ENCODE data around the gene XRRA1. TPM values are rescaled to one million over a fixed set of nuclear protein-coding genes. Genes with fewer than 3 reads are reported as not detected.

XRRA1 gene
- total and polyA plus RNA-seq, 2 of the 4 experiments (the other 2 are of a cell fraction): 5.4 to 6.3 TPM

- Histone ChIP-seq H3K56ac (ENCODE audit: extremely low read depth, insufficient read depth, low read length) (no peak overlapping the region), H4K5ac (ENCODE audit: low read depth, low read length) (peak overlapping the region; percentile 55; the same call in 1 of the 2 replicates), H3K4me1 (ENCODE audit: control insufficient read depth, insufficient read depth, low read length) (peaks cover 19% of the 10 kb centered on the region), H2BK5ac (ENCODE audit: low read depth, low read length, poor library complexity, severe bottlenecking) (peak overlapping the region; percentile 58), H3K27me3 (ENCODE audit: control insufficient read depth, insufficient read depth, low read length) (no peaks in the 10 kb centered on the region), H3K9ac (ENCODE audit: low read depth, low read length) (no peak overlapping the region), H2BK20ac (ENCODE audit: low read depth, low read length) (peak overlapping the region; percentile 22; the same call in 1 of the 2 replicates), H3K4ac (ENCODE audit: low read depth, low read length) (peak overlapping the region; percentile 57), H3K14ac (replicated peaks; ENCODE audit: low read depth, low read length) (peak overlapping the region; percentile 56), H3K18ac (ENCODE audit: low read depth, low read length) (peak overlapping the region; percentile 48; the same call in 1 of the 2 replicates), H3K27ac (ENCODE audit: insufficient read depth, low read length) (peak overlapping the region; percentile 84; the same call in 1 of the 2 replicates), H4K91ac (ENCODE audit: insufficient read depth, low read depth, low read length) (no peak overlapping the region), H2AFZ (replicated peaks; ENCODE audit: low read length, poor library complexity) (no peak overlapping the region), H2AK5ac (ENCODE audit: low read depth, low read length) (peak overlapping the region; percentile 44; the same call in 1 of the 2 replicates), H2BK120ac (ENCODE audit: low read depth, low read length) (peak overlapping the region; percentile 54; the same call in 1 of the 2 replicates), H2BK15ac (ENCODE audit: low read depth, low read length) (peak overlapping the region; percentile 45; the same call in 1 of the 3 replicates), H3K4me2 (ENCODE audit: low read depth, low read length) (peak overlapping the region; percentile 70), H3K9me1 (ENCODE audit: insufficient read depth, low read length) (0 out of 2 replicates have a peak, but pooled peaks cover 3% of the 10 kb centered on the region), H3K36me3 (ENCODE audit: control insufficient read depth, insufficient read depth, low read length) (peaks cover 11% of the 10 kb centered on the region; the same call in 1 of the 2 replicates), H2AK9ac (replicated peaks; ENCODE audit: low read depth, low read length, poor library complexity) (no peak overlapping the region), H3K79me1 (ENCODE audit: low read depth in 1 of 2, low read length in 2 of 2) (peaks cover 29 to 55% of the 10 kb centered on the region in 2 experiments), H4K8ac (ENCODE audit: low read depth in 2 of 2, low read length in 2 of 2) (peak overlapping the region in 1 of 2 experiments; percentile 60; a peak in 2 of 4 replicates), H3K9me3 (ENCODE audit: control insufficient read depth, insufficient read depth, low read length) (peaks cover 9% of the 10 kb centered on the region), H3K4me3 (ENCODE audit: insufficient read depth, low read depth, low read length) (no peak overlapping the region), H4K20me1 (ENCODE audit: insufficient read depth, low read length) (peaks cover 10% of the 10 kb centered on the region; the same call in 1 of the 2 replicates), H3K23ac (ENCODE audit: low read depth, low read length) (peak overlapping the region; percentile 55; the same call in 1 of the 2 replicates)
- ChIA-PET CTCF (interaction anchor here (0.8 to 1.1 kb wide), 2 partner anchors 120 to 369 kb away, joined by 3 read pairs; no protein-coding TSS in a partner anchor), POLR2A (ENCODE audit: unreplicated experiment) (no interaction called here)
- DNase-seq (peak; percentile 94), ATAC-seq (ENCODE audit: low read depth) (peak; percentile 60)
- no TSS peak for BruUV-seq (replicated peaks)
- in situ Hi-C loops (cut with MboI; ENCODE audit: low sequenced_read_pairs): no loop called here
- intact Hi-C loops (cut with micrococcal nuclease): no loop called here
- dilution Hi-C loops (cut with HindIII; ENCODE audit: low sequenced_read_pairs, unreplicated experiment): no loop called here
- TF ChIP-seq SMC3 (IDR thresholded peaks at IDR 0.05; ENCODE audit: low read depth, low read length): no peak
- TF ChIP-seq CEBPB (IDR thresholded peaks at IDR 0.05; ENCODE audit: low read depth, low read length): no peak
- TF ChIP-seq MAFK (IDR thresholded peaks at IDR 0.05; ENCODE audit: low read depth, low read length): no peak
- no peak for TF ChIP-seq RFX5 (IDR thresholded peaks at IDR 0.05; ENCODE audit: low read depth, low read length)
- TF ChIP-seq CHD1 (IDR thresholded peaks at IDR 0.05; ENCODE audit: low read depth, low read length): no peak
- TF ChIP-seq FOS (IDR thresholded peaks at IDR 0.05; ENCODE audit: low read depth, low read length): no peak
- TF ChIP-seq MXI1 (IDR thresholded peaks at IDR 0.05; ENCODE audit: borderline replicate concordance, low read depth, low read length): no peak
- TF ChIP-seq POLR2A (IDR thresholded peaks at IDR 0.05; ENCODE audit: low read depth, low read length): no peak
- no peak for TF ChIP-seq RAD21 (IDR thresholded peaks at IDR 0.05; ENCODE audit: low read length)
- no peak for TF ChIP-seq USF2 (IDR thresholded peaks at IDR 0.05; ENCODE audit: low read depth, low read length)
- no peak for TF ChIP-seq CTCF (conservative IDR thresholded peaks at IDR 0.05; ENCODE audit: low read depth, low read length)
- no peak for TF ChIP-seq BHLHE40 (IDR thresholded peaks at IDR 0.05; ENCODE audit: low read depth, low read length)
- no peak for TF ChIP-seq NFE2L2 (IDR thresholded peaks at IDR 0.05; ENCODE audit: low read depth, low read length)
- TF ChIP-seq RCOR1 (IDR thresholded peaks at IDR 0.05; ENCODE audit: insufficient replicate concordance, low read length): no peak
- TF ChIP-seq ELK1 (IDR thresholded peaks at IDR 0.05; ENCODE audit: borderline replicate concordance, low read depth, low read length): no peak
- TF ChIP-seq MAZ (IDR thresholded peaks at IDR 0.05; ENCODE audit: borderline replicate concordance, low read depth, low read length): no peak
- WGBS, 2 experiments (ENCODE audit: extremely low coverage in 2 of 2, insufficient read length in 1 of 2): no CpG with 5 or more reads among the region's 5 CpGs
These were observed 126.7 kb downstream of the XRRA1 start for GRCh38 chr11:74822170-74822569.
